Neural cell (in vitro differentiated cells): Measurements from ENCODE around the gene NIPSNAP2. TPM values are rescaled to one million over a fixed set of nuclear protein-coding genes. Genes with fewer than 3 reads are reported as not detected.

Source experiments
- H2AFZ ChIP-seq: fragments of 200-600, 300-800 bp; sonication (generic), shearing (Covaris generic); 2 replicates; pipeline ENCODE4 v1.6.0; 2014; ENCODE audit warnings: low read depth, mild to moderate bottlenecking, antibody characterized with exemption, low read length, moderate library complexity
- H3F3A ChIP-seq: fragments of 200-600 bp; shearing (Covaris generic); 2 replicates; pipeline ENCODE4 v1.6.1; 2016; ENCODE audit warnings: mild to moderate bottlenecking, moderate library complexity, mixed read lengths, antibody characterized with exemption, low read length; ENCODE audit not compliant: insufficient read depth, poor library complexity, severe bottlenecking
- H3K27ac ChIP-seq: fragments of 200-600, 300-800 bp; sonication (generic), shearing (Covaris generic); 2 replicates; pipeline ENCODE4 v1.5.1; 2014; ENCODE audit warnings: mild to moderate bottlenecking, low read length, moderate library complexity
- H3K27me3 ChIP-seq: fragments of 300-800, 200-600 bp; sonication (generic), shearing (Covaris generic); 2 replicates; pipeline ENCODE4 v1.6.0; 2014; ENCODE audit warnings: mild to moderate bottlenecking, low read depth, low read length, moderate library complexity; ENCODE audit not compliant: insufficient read depth
- H3K36me3 ChIP-seq: fragments of 300-800, 200-600 bp; sonication (generic), shearing (Covaris generic); 2 replicates; pipeline ENCODE4 v1.5.1; 2014; ENCODE audit warnings: mild to moderate bottlenecking, antibody characterized with exemption, low read length, moderate library complexity; ENCODE audit not compliant: insufficient read depth
- H3K4me2 ChIP-seq: fragments of 300-800, 200-600 bp; sonication (generic), shearing (Covaris generic); 2 replicates; pipeline ENCODE4 v1.6.0; 2014; ENCODE audit warnings: mild to moderate bottlenecking, low read length
- H3K4me3 ChIP-seq: fragments of 300-800, 200-600 bp; sonication (generic), shearing (Covaris generic); 2 replicates; pipeline ENCODE4 v1.5.1; 2014; ENCODE audit warnings: mild to moderate bottlenecking, low read length, moderate library complexity
- H3K79me2 ChIP-seq: fragments of 200-600 bp; shearing (Covaris generic); replicated peaks from 2 replicates; pipeline ENCODE4 v1.6.0; 2014; ENCODE audit warnings: mild to moderate bottlenecking, low read length, moderate library complexity; ENCODE audit not compliant: insufficient read depth
- H3K9ac ChIP-seq: fragments of 300-800, 200-600 bp; sonication (generic), shearing (Covaris generic); 2 replicates; pipeline ENCODE4 v1.6.1; 2016; ENCODE audit warnings: mild to moderate bottlenecking, low read length, mixed read lengths
- H3K9me2 ChIP-seq: fragments of 200-600 bp; shearing (Covaris generic); 2 replicates; pipeline ENCODE4 v1.6.1; 2016; ENCODE audit warnings: mild to moderate bottlenecking, low read length, mixed read lengths; ENCODE audit not compliant: insufficient read depth
- H3K9me3 ChIP-seq: fragments of 200-600, 300-800 bp; sonication (generic), shearing (Covaris generic); 2 replicates; pipeline ENCODE4 v1.6.1; 2016; ENCODE audit warnings: mild to moderate bottlenecking, mixed run types, low read length, moderate library complexity, mixed read lengths
- H4K20me1 ChIP-seq: fragments of 200-600 bp; shearing (Covaris generic); 2 replicates; pipeline ENCODE4 v1.6.1; 2016; ENCODE audit warnings: mild to moderate bottlenecking, mixed run types; ENCODE audit not compliant: insufficient read depth
- CTCF ChIP-seq: fragments of 450-650 bp; IDR thresholded peaks from 2 replicates; pipeline ENCODE4 v1.5.1; 2014; ENCODE audit warnings: antibody characterized with exemption, mild to moderate bottlenecking, moderate library complexity; ENCODE audit not compliant: poor library complexity, severe bottlenecking
- EP300 ChIP-seq: fragments of 450-650 bp; conservative IDR thresholded peaks from 2 replicates; pipeline ENCODE4 v1.6.1; 2014; ENCODE audit warnings: antibody characterized with exemption, mild to moderate bottlenecking, moderate library complexity; ENCODE audit not compliant: poor library complexity, severe bottlenecking
- EZH2 ChIP-seq: fragments of 200-600, 300-800 bp; shearing (Covaris generic), sonication (generic); IDR thresholded peaks from 2 replicates; pipeline ENCODE4 v1.6.1; 2014; ENCODE audit warnings: antibody characterized with exemption, low read length, borderline replicate concordance, mild to moderate bottlenecking; ENCODE audit not compliant: insufficient read depth, poor library complexity, severe bottlenecking
- MXI1 ChIP-seq: fragments of 450-650 bp; conservative IDR thresholded peaks from 2 replicates; pipeline ENCODE4 v1.6.1; 2014; ENCODE audit warnings: antibody characterized with exemption, mild to moderate bottlenecking; ENCODE audit not compliant: poor library complexity, severe bottlenecking
- POLR2AphosphoS5 ChIP-seq: IDR thresholded peaks from 2 replicates; pipeline ENCODE4 v1.6.1; 2012
- RAD21 ChIP-seq: fragments of 450-650 bp; conservative IDR thresholded peaks from 2 replicates; pipeline ENCODE4 v1.6.1; 2014; ENCODE audit warnings: antibody characterized with exemption, mild to moderate bottlenecking, moderate library complexity
- REST ChIP-seq: IDR thresholded peaks from 2 replicates; pipeline ENCODE4 v1.6.1; 2012; ENCODE audit warnings: borderline replicate concordance
- SMC3 ChIP-seq: fragments of 450-650 bp; conservative IDR thresholded peaks from 2 replicates; pipeline ENCODE4 v1.6.1; 2014; ENCODE audit warnings: antibody characterized with exemption, mild to moderate bottlenecking, moderate library complexity; ENCODE audit not compliant: poor library complexity
- TAF1 ChIP-seq: IDR thresholded peaks from 2 replicates; pipeline ENCODE4 v1.6.1; 2012; ENCODE audit warnings: low read depth
- polyA plus RNA-seq: library from polyadenylated mRNA; depleted of rRNA; stranded (reverse); fragments of >200 nt; gene quantifications from 2 replicates; pipeline ENCODE4 v1.2.3, GENCODE V29; 2014

Gene NIPSNAP2
- polyA plus RNA-seq, 1 donor from 2014 or later = 87.0 TPM

GRCh38 chr7:55973747-55974250 is 9.4 kb downstream of the NIPSNAP2 start:
- Histone ChIP-seq H4K20me1 (no peaks in the 10 kb centered on the region), H3K27ac (no peak overlapping the region), H3K79me2 (peaks cover 22% of the 10 kb centered on the region), H3K4me2 (no peak overlapping the region), H3K9ac (no peak overlapping the region), H3K4me3 (no peak overlapping the region), H2AFZ (no peak overlapping the region), H3K9me3 (peaks cover 3% of the 10 kb centered on the region), H3K36me3 (no peaks in the 10 kb centered on the region), H3K27me3 (no peaks in the 10 kb centered on the region), H3F3A (no peaks in the 10 kb centered on the region), H3K9me2 (no peaks in the 10 kb centered on the region)
- TF ChIP-seq TAF1 (no peak), EZH2 (no peak), REST (no peak), SMC3 (no peak), EP300 (no peak), RAD21 (no peak), MXI1 (no peak), CTCF (no peak), POLR2AphosphoS5 (no peak)

- H3K4me2 ChIP-seq = no peak overlapping the region
- H3K36me3 ChIP-seq = no peaks in the 10 kb centered on the region
- H3K9ac ChIP-seq = no peak overlapping the region
- no peak overlapping the region for H2AFZ ChIP-seq
- no peaks in the 10 kb centered on the region for H3K27me3 ChIP-seq
- no peak overlapping the region for H3K4me3 ChIP-seq
- H3K9me2 ChIP-seq = no peaks in the 10 kb centered on the region
- no peak overlapping the region for H3K27ac ChIP-seq
- H3F3A ChIP-seq = no peaks in the 10 kb centered on the region
- H4K20me1 ChIP-seq = no peaks in the 10 kb centered on the region
- H3K9me3 ChIP-seq = no peaks in the 10 kb centered on the region
- peaks cover 15% of the 10 kb centered on the region for H3K79me2 ChIP-seq
- TF ChIP-seq CTCF (no peak), TAF1 (no peak), EZH2 (no peak), POLR2AphosphoS5 (no peak), REST (no peak), MXI1 (no peak), RAD21 (no peak), EP300 (no peak), SMC3 (no peak)
Measured at GRCh38 chr7:55975988-55976633, 11.7 kb downstream of the NIPSNAP2 start.
